ENCODE data around the gene MEG3.

GRCh38 chr14:100813291-100813690 is 12.6 kb upstream of the MEG3 start:
- TF ChIP-seq CEBPZ (IDR thresholded peaks at IDR 0.05; ENCODE audit: borderline replicate concordance, low read depth, low read length) (no peak), NFIC (IDR thresholded peaks at IDR 0.05) (no peak), CTCF (IDR thresholded peaks at IDR 0.05 in 2 of 3, conservative IDR thresholded peaks at IDR 0.05 in 1 of 3; ENCODE audit: insufficient read depth in 2 of 3, low read depth in 1 of 3, low read length in 3 of 3) (no peak), ZNF232 (CRISPR knock-in tag; IDR thresholded peaks at IDR 0.05) (no peak), ETV6 (IDR thresholded peaks at IDR 0.05; ENCODE audit: borderline replicate concordance in 1 of 2, low read depth in 2 of 2, low read length in 1 of 2) (no peak), ETV6 (CRISPR knock-in tag; IDR thresholded peaks at IDR 0.05; ENCODE audit: borderline replicate concordance) (no peak), MYC (IDR thresholded peaks at IDR 0.05; ENCODE audit: low read depth, low read length) (no peak), MYC (CRISPR knock-in tag; IDR thresholded peaks at IDR 0.05; ENCODE audit: borderline replicate concordance, low read depth) (no peak)

Data from K562 (cell line).